Glomerular visceral epithelial cell (primary cell): Measurements from ENCODE around the gene CCNA2.

Experiments used
- DNase-seq: peaks from one replicate; pipeline ENCODE4 v3.0.0-alpha.2; 2016; ENCODE audit errors: extremely low spot score

CCNA2 gene

DNA sequence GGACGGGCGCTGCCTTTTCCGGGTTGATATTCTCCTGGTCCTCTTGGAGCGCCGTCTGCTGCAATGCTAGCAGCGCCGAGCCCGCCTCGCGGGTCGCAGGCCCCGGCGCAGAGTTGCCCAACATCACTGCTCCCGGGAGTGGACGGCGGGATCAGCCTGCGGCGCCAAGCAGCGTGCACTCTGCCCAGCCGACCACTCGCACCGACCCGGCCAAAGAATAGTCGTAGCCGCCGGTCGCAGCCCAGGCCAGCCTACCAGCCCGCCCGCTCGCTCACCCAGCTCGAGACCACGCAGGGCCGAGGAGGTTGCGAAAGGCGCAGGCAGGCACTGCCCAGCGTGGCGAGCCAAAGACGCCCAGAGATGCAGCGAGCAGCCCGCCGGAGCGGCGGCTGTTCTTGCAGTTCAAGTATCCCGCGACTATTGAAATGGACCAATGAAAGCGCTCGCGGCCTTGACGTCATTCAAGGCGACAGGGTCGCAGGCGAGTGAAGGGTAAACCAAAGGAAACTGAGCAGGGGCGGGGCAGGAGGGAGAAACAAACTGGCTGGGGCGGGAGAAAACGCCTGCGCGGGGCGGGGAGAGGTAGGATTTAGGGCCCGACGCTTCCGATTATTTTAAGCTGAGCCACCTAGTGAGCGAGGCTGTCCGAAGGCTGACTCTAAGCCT is at the start of gene CCNA2:
CCNA2 (minus strand) TSS at position 379 of the 666 bp plus-strand sequence; CDS start at position 124, 255 bp downstream.
- peak; percentile 97 for DNase-seq

DNA sequence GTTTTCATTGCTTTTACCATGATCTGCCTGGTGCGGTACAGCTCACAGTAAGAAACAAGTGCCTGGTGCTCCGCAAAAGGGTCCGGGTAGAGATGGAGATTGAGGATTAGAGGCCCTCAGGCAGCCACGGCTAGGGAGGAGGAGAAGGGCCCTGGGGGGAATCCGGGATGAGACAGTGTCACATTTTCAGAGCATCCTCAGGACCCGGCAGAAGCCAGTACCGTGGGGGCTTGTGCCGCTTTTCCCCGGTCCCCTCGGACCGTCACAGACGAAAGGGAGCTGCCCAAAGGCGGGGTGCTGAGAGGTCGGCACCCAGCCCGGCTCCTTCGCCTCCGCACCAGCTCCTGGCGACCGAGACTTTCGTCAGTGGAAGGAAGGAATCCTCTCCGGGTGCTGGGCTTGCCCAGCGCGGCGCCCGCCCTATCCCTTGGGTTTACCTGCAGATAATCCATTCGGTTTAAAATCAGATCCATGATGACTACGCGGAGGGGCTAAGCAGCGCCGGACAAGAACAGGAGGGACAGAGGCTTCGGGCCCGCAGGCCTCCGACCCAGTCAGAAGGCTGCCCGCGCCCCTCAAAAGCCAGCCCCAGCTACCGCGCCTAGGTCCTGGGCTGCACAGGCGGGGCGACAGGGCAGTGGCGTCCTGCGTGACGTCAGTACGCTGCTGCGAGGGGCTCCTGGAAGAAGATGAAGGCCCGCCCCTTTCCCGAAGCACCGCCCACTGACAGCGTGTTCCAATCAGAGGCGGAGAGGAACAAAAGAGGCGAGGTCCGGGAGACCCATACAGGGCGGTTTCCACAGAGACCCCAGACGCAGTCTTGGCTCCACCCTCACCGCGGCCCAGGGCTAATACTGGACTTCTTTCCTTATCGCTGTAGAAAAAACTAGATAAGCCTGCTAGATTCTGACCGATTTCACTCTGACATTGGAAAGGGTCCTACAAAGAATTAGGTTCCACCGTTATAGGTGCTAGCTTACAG is 46.4 kb upstream of the CCNA2 start, which contains the start of gene BBS7:
BBS7 (minus strand) TSS at position 634 of the 982 bp plus-strand sequence; CDS start at position 473, 161 bp downstream.
- DNase-seq, result peak; percentile 98

DNA sequence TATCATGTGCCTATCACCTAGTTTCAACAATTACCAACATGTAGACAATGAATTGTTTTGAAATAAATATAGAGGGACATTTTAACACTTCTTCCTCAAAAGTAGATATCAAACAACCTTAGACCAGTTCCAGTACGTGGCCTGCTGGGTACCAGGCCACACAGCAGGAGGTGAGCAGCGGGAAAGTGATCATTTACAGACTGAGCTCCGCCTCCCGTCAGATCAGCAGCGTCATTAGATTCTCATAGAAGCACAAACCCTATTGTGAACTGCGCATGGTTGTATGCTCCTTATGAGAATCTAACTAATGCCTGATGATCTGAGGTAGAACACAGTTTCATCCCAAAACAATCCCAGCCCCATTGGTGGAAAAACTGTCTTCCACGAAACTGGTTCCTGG is 40.1 kb upstream of the CCNA2 start:
- DNase-seq, result no peak

DNA sequence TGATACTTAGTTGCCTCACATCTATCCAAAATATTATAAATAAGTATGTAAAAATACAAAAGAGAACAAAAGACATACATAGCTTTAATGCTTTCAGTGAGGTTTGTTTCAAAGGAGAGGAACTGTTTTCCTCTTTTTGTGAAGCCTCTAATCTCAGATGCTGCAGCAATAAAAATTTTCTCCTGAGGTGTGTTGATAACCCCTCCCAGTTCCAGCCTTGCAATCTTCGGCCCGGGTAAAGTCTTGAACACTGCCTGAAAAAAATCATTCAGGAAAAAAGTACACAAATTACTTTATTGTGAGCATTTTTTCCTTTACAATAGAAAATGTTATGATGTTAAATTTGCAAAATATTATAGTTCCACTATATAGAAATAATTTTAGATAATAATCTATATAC is 37.7 kb upstream of the CCNA2 start:
- DNase-seq, result no peak

DNA sequence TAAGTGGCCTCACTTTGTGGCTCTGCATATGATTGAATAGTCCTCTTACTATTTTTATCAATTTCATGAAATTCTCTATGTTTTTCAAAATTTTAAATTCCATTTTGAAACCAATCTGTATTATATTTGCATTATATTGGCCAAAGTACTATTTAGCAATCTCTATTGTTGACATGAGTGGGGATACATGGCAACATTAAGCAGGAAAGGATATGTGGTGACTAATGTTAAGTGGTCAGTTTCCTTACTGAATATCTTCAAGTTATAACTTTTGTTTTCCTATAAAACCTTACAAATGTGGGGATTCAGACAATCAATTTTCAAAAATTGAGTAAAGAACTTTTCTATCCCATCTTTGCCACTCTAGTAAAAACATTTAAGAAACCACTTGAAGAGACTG is 36.4 kb upstream of the CCNA2 start:
- no peak for DNase-seq

DNA sequence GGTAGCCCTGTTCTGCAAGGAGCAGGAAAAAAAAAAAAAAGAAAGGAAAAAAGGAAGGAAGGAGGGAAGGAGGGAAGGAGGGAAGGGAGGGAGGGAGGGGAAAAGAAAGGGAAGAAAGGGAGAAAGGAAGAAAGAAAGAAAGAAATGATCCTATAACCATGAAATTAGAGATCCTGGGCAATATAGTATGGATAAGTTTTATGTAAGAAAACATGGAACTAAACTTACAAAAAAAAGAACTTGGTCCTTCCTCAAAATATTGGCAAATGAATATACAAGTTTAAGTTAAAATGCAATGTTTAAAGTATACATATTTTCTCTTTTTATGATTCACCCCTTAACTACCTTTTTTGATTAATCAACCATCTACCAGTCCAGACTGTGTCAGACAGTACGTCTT is 27.7 kb upstream of the CCNA2 start:
- no peak for DNase-seq

DNA sequence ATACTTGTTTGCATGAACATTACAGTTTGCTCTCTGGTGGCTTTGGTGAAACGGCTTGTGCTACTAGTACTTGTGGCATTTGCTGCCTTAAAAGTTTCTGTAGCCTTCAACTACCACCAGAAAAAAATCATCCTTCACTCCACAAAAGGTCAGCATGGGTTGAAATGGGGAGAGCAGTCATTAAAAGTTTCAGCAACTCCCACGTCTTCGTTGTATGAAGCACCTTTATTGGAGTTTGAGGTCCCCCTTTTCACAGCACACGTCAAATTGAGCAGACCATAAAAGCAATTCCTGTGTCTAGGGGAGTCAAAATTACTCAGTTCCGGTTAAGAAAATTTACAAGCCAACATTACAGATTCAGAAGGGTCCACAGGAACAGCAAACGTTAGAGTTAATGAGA is 23.0 kb upstream of the CCNA2 start:
- DNase-seq, result no peak

DNA sequence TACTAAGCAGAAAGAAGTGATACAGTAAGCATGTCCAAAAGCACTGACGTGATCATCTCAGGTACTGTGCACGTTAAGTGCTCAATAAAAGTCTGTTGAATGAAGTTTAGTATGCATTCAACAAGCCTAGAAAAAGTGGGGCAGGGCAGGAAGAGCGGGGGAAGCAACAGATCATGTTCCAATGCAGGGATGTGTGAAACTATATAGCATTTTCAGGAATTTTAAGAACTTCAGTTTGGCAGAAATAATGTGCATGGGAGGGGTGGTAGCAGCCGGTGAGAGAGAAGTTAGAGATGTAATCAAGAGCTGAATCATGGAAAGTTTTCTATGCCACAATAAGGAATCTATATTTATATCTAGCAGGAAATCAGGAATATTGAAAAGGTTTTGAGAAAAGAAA is 19.2 kb upstream of the CCNA2 start:
- no peak for DNase-seq

DNA sequence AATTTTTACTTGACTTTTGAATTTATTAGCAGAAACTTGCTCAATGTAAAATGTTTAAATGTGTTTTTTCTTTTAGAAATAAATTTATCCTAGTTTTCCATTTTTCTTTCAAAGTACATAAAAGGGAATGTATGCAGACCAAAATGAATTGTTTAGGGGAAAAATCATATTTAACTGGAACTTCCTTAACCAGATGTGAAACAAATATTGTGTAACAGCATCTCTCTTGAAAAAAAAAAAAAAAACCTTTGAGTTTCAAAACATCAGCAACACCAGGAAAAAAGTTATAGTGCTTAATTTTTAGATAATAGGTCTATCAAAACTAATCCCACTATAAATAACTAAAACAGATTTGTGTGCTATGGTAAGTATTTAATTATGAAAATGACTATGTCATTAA is 14.5 kb upstream of the CCNA2 start:
- no peak for DNase-seq

DNA sequence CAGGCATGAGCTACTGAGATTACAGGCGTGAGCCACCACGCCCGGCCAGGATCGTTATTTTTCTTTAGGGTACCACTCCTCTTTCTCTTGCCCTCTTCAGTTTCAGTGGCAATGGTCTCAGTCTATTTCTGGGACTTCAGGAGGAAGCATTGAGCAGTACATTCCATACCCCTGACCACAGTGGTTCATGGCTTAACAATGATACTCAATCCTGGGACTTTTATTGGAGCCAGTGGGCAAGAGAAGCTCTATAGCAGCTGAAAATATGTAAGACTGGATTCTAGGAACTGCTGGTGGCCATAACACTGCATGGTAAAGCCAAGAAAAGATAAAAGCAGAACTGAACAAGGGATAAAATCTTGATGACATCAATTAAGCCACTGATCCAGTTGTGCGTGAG is 5.8 kb upstream of the CCNA2 start:
- DNase-seq, result no peak

DNA sequence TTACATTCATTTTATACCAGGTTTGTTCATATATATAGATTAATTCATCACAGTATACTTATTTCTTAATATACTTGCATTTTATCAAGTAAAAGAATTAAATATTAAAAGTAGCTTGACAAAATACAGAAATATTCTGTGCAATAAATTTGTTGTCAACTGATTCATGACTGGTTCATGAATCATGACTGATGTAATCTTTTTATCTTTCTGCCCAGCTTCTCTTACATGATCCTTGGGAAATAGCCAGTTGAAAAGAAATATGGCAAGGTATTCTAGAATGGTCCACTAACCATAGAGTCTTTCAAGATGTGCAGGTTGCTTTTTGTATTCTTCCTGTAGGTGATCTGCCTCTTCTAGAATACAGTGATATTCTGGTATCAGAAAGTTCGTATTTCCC is 4.2 kb upstream of the CCNA2 start:
- DNase-seq, result peak; percentile 13

DNA sequence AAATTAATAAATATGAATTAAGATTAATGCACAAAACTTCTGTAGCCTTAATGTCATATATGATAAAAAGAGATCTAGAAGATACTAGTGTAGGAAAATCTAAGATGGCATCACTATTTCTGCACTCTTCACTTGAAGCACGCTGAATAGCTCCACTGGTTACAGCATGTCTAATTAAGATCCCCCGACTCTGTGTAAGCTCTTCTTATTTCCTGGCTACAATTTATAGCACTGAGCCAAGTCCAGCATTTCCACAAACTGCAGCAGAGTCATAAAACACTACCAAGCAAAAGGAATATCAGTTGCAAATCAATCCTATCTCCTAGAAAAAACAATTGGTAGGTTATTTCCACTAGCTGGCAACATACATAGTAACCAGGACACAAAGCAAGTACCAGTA is 1.3 kb upstream of the CCNA2 start:
- no peak for DNase-seq

DNA sequence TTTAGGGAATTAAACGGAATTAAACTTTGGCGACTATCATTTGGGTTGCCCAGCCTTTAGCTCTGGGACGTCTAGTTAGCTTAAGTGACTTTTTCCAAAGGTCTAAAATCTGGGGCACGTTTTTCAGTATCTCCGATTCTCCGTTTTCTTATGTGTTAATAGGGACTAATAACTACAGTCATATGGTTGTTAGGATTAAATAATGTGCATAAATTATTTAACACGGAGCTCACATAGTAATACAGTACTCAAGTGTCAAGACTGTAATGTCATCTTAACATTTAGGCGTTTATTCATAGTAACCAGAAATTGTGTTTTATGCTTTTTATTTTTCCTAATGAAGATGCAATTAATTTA is 466 bp upstream of the CCNA2 start:
- DNase-seq, result no peak

DNA sequence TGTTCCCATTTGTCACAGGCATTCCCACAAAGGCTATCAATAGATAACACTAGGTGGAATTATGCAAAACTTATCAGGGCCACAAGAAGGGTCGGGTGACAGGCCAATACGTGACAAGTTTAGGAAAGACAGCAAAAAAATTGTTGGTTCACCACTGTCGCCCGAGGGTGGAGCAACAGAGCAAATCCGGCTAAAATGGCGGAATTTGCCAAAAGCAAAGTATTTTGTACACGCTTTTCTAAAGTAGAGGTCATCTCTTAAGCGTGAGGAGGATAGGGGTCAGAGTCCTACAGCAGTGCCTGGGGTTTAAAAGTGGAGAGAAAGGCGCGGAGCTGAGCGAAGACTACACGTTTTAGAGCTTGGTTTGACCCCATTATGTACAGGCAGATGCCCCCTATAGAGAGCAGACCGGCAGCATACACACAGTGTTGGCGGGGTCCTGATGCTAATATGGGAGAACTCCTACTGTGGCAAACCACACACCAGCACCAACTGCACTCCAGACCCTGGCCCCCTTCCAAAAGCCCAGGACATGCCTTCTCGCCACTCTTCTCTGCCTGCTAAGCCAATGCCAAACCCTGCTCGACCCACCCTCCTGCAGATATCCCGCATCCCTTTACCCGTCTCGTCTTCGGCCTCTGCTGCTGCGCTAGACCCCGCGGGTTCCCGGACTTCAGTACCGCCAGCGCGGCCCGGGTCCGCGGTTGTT is 733 bp downstream of the CCNA2 start:
- peak; percentile 58 for DNase-seq

DNA sequence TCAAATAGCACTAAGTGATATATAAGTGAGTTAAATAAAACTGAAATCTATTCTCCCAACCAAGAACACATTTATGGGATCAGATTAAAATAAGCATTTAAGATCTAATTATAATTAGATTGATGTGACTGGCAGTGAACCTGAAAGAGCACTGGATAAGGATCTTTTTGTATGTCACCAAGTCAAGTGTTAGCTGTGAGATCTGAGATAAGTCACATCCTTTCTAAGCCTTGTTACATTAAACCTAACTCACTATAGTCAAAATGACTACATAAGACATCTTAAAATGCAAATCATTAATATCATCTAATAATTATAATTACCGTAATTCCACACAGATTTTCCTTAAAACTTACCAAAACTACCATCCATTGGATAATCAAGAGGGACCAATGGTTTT is 1.6 kb downstream of the CCNA2 start:
- no peak for DNase-seq

DNA sequence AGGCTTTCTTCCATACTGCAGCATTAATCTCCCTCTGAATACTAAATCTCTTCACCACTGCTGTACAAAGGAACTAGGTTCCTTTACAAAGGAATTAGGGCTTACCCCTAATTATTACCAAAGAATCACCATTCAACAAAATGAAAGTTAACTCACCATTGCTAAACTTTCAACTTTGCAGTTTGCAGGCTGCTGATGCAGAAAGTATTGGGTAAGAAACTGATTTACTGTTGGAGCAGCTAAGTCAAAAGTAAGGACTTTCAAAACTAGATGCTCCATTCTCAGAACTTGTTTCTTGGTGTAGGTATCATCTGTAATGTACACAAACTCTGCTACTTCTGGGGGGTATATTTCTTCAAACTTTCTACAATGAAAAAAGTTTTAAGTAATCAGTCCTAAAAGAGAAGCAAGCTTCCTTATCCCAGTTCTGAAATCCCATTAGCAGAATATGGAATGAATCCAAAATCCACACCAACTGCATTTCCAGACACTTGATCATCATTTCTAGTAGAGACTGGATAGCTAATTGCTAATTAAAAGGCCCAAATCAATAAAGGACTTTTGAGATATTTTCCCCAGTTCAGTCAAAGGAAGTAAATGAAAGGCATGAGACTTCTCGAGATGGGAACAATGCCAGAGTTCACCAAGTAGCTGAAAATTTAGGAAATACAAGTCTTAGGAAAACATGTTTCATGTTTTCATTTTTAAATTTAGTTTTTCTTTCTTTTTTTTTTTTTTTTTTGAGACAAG is 4.3 kb downstream of the CCNA2 start:
- DNase-seq, result peak; percentile 18

DNA sequence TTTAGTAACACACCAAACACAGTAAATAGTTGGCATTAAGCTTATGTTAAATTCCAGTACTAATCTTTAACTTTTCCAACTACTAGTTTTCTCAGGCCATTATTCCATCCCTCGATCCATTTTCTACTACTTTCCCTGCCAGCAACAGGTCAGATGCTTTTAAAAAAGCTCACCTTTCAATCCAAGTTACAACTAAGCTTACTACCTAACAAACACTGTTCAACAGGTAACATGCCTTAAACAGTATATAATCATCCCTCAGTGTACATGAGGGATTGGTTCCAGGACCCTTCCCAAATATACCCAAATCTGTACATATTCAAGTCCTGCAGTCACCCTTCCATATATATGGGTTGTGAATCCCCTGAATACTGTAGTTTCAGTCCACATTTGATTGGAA is 5.5 kb downstream of the CCNA2 start:
- DNase-seq, result no peak

DNA sequence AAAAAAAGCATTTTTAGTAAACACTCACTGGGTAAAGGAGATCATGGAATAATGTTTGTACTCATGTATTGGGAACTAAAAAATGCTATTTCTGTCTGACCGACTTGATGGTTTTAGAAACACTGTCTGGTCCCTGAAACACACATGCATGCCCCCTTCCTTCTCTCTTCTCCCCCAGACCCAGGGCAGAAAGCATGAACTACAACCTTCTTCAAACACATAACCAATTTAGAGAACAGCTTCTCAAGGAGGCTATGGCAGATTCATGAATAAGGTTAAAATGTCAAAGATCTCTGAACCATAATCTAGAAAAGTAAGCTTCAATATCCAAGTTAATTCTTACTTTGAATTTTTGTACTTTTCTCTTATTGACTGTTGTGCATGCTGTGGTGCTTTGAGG is 6.0 kb downstream of the CCNA2 start:
- no peak for DNase-seq

DNA sequence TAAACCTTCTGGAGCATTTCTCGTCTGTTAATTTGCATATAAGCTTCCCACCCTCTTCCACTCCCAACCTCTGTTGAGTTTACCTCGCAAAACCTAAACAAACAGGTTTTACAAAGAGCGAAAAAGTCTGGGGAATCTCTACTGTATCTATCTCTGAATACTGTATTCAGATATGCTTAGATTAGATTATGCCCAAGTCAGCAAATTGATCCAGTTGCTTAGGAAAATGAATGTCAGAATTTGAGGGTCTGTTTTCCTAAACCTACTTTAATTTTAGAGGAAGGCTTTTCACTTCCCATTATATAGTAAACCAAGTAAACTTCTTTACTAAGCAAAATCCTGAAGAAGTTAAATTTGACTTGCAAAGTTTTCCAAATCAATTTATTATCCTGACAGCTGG is 6.7 kb downstream of the CCNA2 start:
- DNase-seq, result no peak

DNA sequence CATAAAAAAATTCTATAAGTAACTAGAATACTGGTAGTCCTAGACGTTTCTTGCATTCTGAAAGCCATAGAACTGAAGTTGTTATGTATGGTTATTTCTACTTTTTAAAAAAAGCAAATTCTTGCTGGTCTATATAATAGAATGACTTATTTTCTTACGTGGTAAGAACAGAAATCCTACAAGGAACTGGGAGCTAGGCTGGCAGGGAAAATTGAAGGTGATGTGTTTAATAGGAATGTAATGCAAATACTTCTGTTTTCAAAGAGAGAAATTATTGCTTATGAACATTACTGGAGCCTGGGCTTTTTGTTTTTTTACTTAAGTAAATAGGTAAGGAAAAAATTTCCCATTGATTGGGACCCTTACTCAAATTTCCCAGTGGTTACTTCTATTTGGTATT is 8.9 kb downstream of the CCNA2 start:
- DNase-seq, result no peak

DNA sequence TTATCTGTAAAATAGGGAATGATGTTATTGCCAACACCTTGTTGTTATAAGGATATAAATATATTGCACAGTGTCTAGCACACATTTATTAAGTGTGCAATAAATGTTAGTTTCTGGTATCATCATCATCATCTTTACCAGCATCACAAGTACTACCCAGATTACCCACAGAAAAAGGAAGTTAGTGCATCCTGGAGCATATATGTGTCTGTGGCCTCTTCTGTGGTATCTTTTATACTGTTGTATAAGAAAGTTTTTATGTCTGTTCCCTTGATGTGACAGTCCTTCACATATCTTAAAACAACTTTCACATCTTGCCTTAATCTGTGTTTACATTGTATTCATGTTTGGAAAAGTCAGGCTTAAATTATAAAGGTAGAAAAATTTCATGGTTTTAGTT is 12.6 kb downstream of the CCNA2 start:
- no peak for DNase-seq

DNA sequence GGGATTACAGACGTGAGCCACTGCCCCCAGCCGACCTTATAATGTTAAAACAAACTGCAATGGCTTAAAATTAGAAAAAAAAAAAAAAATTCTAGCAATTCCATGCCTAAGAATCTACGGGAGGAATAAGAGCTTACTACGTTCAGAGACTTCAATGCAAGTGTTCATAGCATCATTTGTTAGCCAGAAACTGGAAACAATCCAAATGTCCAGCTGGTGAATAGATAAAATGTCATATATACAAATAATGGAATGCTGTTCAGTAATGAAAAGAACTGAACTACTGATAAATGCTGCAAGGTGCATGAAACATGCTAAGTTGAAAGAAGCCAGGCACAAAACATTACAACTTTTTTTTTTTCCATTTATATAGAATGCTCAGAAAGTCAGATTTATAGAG is 17.3 kb downstream of the CCNA2 start:
- DNase-seq, result no peak
